Measurements from ENCODE around the gene ESR2.

Gene ESR2

GRCh38 chr14:64234877-64235651 is 59.1 kb downstream of the ESR2 start:
- Histone ChIP-seq H3K4me1 (ENCODE audit: insufficient read depth, low read length) (no peaks in the 10 kb centered on the region), H3K27me3 (ENCODE audit: control insufficient read depth in 1 of 2, insufficient read depth in 2 of 2, low read length in 2 of 2) (no peaks in the 10 kb centered on the region), H3K9ac (ENCODE audit: low read length) (no peak overlapping the region), H3K4me3 (ENCODE audit: low read depth in 1 of 2, low read length in 2 of 2) (no peak overlapping the region), H3K27ac (ENCODE audit: low read depth, low read length) (no peak overlapping the region), H3K9me3 (ENCODE audit: low read length) (no peaks in the 10 kb centered on the region), H3K36me3 (ENCODE audit: insufficient read depth, low read length) (no peaks in the 10 kb centered on the region)

GRCh38 chr14:64233531-64234190 is 60.5 kb downstream of the ESR2 start:
- Histone ChIP-seq H3K4me3 (ENCODE audit: low read depth in 1 of 2, low read length in 2 of 2) (no peak overlapping the region), H3K4me1 (ENCODE audit: insufficient read depth, low read length) (no peaks in the 10 kb centered on the region), H3K9me3 (ENCODE audit: low read length) (no peaks in the 10 kb centered on the region), H3K36me3 (ENCODE audit: insufficient read depth, low read length) (peaks cover 3% of the 10 kb centered on the region), H3K27ac (ENCODE audit: low read depth, low read length) (no peak overlapping the region), H3K27me3 (ENCODE audit: control insufficient read depth in 1 of 2, insufficient read depth in 2 of 2, low read length in 2 of 2) (no peaks in the 10 kb centered on the region), H3K9ac (ENCODE audit: low read length) (no peak overlapping the region)

- peaks cover 6% of the 10 kb centered on the region for H3K36me3 ChIP-seq (ENCODE audit: insufficient read depth, low read length)
- no peaks in the 10 kb centered on the region for H3K4me1 ChIP-seq (ENCODE audit: insufficient read depth, low read length)
- H3K9me3 ChIP-seq (ENCODE audit: low read length), result no peaks in the 10 kb centered on the region
- H3K9ac ChIP-seq (ENCODE audit: low read length), result no peak overlapping the region
- H3K27ac ChIP-seq (ENCODE audit: low read depth, low read length), result no peak overlapping the region
- H3K27me3 ChIP-seq (ENCODE audit: control insufficient read depth in 1 of 2, insufficient read depth in 2 of 2, low read length in 2 of 2), result no peaks in the 10 kb centered on the region
- no peak overlapping the region for H3K4me3 ChIP-seq (ENCODE audit: low read depth in 1 of 2, low read length in 2 of 2)
These were observed 61.2 kb downstream of the ESR2 start for GRCh38 chr14:64232944-64233343.

- Histone ChIP-seq H3K4me3 (ENCODE audit: low read depth in 1 of 2, low read length in 2 of 2) (no peak overlapping the region), H3K36me3 (ENCODE audit: insufficient read depth, low read length) (peaks cover 6% of the 10 kb centered on the region), H3K27ac (ENCODE audit: low read depth, low read length) (no peak overlapping the region), H3K4me1 (ENCODE audit: insufficient read depth, low read length) (no peaks in the 10 kb centered on the region), H3K9me3 (ENCODE audit: low read length) (no peaks in the 10 kb centered on the region), H3K9ac (ENCODE audit: low read length) (no peak overlapping the region), H3K27me3 (ENCODE audit: control insufficient read depth in 1 of 2, insufficient read depth in 2 of 2, low read length in 2 of 2) (no peaks in the 10 kb centered on the region)
These were observed 61.9 kb downstream of the ESR2 start for GRCh38 chr14:64232095-64232838.

- no peaks in the 10 kb centered on the region for H3K4me1 ChIP-seq (ENCODE audit: insufficient read depth, low read length)
- no peaks in the 10 kb centered on the region for H3K9me3 ChIP-seq (ENCODE audit: low read length)
- peaks cover 7% of the 10 kb centered on the region for H3K36me3 ChIP-seq (ENCODE audit: insufficient read depth, low read length)
- no peaks in the 10 kb centered on the region for H3K27me3 ChIP-seq (ENCODE audit: control insufficient read depth in 1 of 2, insufficient read depth in 2 of 2, low read length in 2 of 2)
- no peak overlapping the region for H3K9ac ChIP-seq (ENCODE audit: low read length)
- no peak overlapping the region for H3K4me3 ChIP-seq (ENCODE audit: low read depth in 1 of 2, low read length in 2 of 2)
- H3K27ac ChIP-seq (ENCODE audit: low read depth, low read length), result no peak overlapping the region
These were observed 64.7 kb downstream of the ESR2 start for GRCh38 chr14:64229489-64229888.

GRCh38 chr14:64227856-64228255 is 66.3 kb downstream of the ESR2 start:
- Histone ChIP-seq H3K36me3 (ENCODE audit: insufficient read depth, low read length) (peaks cover 10% of the 10 kb centered on the region), H3K9me3 (ENCODE audit: low read length) (no peaks in the 10 kb centered on the region), H3K4me1 (ENCODE audit: insufficient read depth, low read length) (no peaks in the 10 kb centered on the region)

GRCh38 chr14:64225151-64225757 is 68.9 kb downstream of the ESR2 start:
- Histone ChIP-seq H3K9ac (ENCODE audit: low read length) (no peak overlapping the region), H3K36me3 (ENCODE audit: insufficient read depth, low read length) (peaks cover 22% of the 10 kb centered on the region), H3K4me1 (ENCODE audit: insufficient read depth, low read length) (no peaks in the 10 kb centered on the region), H3K4me3 (ENCODE audit: low read depth in 1 of 2, low read length in 2 of 2) (no peak overlapping the region), H3K27me3 (ENCODE audit: control insufficient read depth in 1 of 2, insufficient read depth in 2 of 2, low read length in 2 of 2) (no peaks in the 10 kb centered on the region), H3K9me3 (ENCODE audit: low read length) (no peaks in the 10 kb centered on the region), H3K27ac (ENCODE audit: low read depth, low read length) (no peak overlapping the region)

More at GRCh38 chr14:64227856-64228255, 66.3 kb downstream of the ESR2 start:
- H3K27ac ChIP-seq (ENCODE audit: low read depth, low read length), result no peak overlapping the region
- no peak overlapping the region for H3K9ac ChIP-seq (ENCODE audit: low read length)
- no peak overlapping the region for H3K4me3 ChIP-seq (ENCODE audit: low read depth in 1 of 2, low read length in 2 of 2)
- no peaks in the 10 kb centered on the region for H3K27me3 ChIP-seq (ENCODE audit: control insufficient read depth in 1 of 2, insufficient read depth in 2 of 2, low read length in 2 of 2)

- Histone ChIP-seq H3K27me3 (ENCODE audit: control insufficient read depth in 1 of 2, insufficient read depth in 2 of 2, low read length in 2 of 2) (no peaks in the 10 kb centered on the region), H3K4me3 (ENCODE audit: low read depth in 1 of 2, low read length in 2 of 2) (no peak overlapping the region), H3K4me1 (ENCODE audit: insufficient read depth, low read length) (no peaks in the 10 kb centered on the region), H3K9ac (ENCODE audit: low read length) (no peak overlapping the region), H3K9me3 (ENCODE audit: low read length) (no peaks in the 10 kb centered on the region), H3K36me3 (ENCODE audit: insufficient read depth, low read length) (peaks cover 38% of the 10 kb centered on the region), H3K27ac (ENCODE audit: low read depth, low read length) (no peak overlapping the region)
These were observed 72.7 kb downstream of the ESR2 start for GRCh38 chr14:64221391-64222003.

GRCh38 chr14:64220466-64220865 is 73.7 kb downstream of the ESR2 start:
- H3K9ac ChIP-seq (ENCODE audit: low read length), result no peak overlapping the region
- no peak overlapping the region for H3K4me3 ChIP-seq (ENCODE audit: low read depth in 1 of 2, low read length in 2 of 2)
- H3K27me3 ChIP-seq (ENCODE audit: control insufficient read depth in 1 of 2, insufficient read depth in 2 of 2, low read length in 2 of 2), result no peaks in the 10 kb centered on the region
- peaks cover 47% of the 10 kb centered on the region for H3K36me3 ChIP-seq (ENCODE audit: insufficient read depth, low read length)
- H3K4me1 ChIP-seq (ENCODE audit: insufficient read depth, low read length), result no peaks in the 10 kb centered on the region
- no peak overlapping the region for H3K27ac ChIP-seq (ENCODE audit: low read depth, low read length)
- no peaks in the 10 kb centered on the region for H3K9me3 ChIP-seq (ENCODE audit: low read length)

GRCh38 chr14:64220056-64220455 is 74.1 kb downstream of the ESR2 start:
- Histone ChIP-seq H3K27me3 (ENCODE audit: control insufficient read depth in 1 of 2, insufficient read depth in 2 of 2, low read length in 2 of 2) (no peaks in the 10 kb centered on the region), H3K4me1 (ENCODE audit: insufficient read depth, low read length) (no peaks in the 10 kb centered on the region), H3K36me3 (ENCODE audit: insufficient read depth, low read length) (peaks cover 47% of the 10 kb centered on the region), H3K9ac (ENCODE audit: low read length) (no peak overlapping the region), H3K4me3 (ENCODE audit: low read depth in 1 of 2, low read length in 2 of 2) (no peak overlapping the region), H3K27ac (ENCODE audit: low read depth, low read length) (no peak overlapping the region), H3K9me3 (ENCODE audit: low read length) (no peaks in the 10 kb centered on the region)

Data from muscle layer of colon (tissue), 2 donors.